Measurements from ENCODE around the gene RASA3.

GRCh38 chr13:113978741-113979481 lies 153.5 kb downstream of the RASA3 start:
- TF ChIP-seq, protein P1, sequence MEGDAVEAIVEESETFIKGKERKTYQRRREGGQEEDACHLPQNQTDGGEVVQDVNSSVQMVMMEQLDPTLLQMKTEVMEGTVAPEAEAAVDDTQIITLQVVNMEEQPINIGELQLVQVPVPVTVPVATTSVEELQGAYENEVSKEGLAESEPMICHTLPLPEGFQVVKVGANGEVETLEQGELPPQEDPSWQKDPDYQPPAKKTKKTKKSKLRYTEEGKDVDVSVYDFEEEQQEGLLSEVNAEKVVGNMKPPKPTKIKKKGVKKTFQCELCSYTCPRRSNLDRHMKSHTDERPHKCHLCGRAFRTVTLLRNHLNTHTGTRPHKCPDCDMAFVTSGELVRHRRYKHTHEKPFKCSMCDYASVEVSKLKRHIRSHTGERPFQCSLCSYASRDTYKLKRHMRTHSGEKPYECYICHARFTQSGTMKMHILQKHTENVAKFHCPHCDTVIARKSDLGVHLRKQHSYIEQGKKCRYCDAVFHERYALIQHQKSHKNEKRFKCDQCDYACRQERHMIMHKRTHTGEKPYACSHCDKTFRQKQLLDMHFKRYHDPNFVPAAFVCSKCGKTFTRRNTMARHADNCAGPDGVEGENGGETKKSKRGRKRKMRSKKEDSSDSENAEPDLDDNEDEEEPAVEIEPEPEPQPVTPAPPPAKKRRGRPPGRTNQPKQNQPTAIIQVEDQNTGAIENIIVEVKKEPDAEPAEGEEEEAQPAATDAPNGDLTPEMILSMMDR (conservative IDR thresholded peaks at IDR 0.05 in 1 of 2, IDR thresholded peaks at IDR 0.05 in 1 of 2; ENCODE audit: extremely low read depth in 1 of 2, insufficient read depth in 1 of 2, low read depth in 1 of 2, low read length in 2 of 2): no peak
- no peak for TF ChIP-seq EZH2 (IDR thresholded peaks at IDR 0.05; ENCODE audit: borderline replicate concordance, low read length)
